Measurements from ENCODE around the gene SETD1A.
A peak's percentile ranks its signal among the peaks of the same experiment; 100 is the strongest.
"Not testable (repeated sequence)": the region's sequence is repeated elsewhere in the genome, so short reads cannot be mapped to it uniquely, and the experiment has no call there.

The SETD1A gene

DNA sequence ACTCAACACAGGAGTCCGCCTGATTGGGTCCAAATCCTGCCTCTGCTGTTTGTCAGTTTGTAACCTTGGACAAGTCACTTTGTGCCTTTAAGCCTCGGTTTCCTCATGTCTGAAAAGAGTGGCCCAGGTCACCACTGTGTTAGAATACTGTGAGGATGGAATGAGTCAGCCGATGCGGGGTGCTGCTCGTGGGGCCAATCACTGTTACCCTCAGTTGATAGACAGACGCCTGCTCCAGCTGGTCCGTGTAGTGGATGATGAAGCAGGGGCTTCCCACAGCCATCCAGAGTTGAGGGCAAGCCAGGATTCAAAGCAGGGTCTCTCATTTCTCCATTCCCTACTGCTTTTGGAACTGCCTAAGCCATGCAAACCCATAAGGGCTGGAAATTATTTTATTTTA lies 28.4 kb upstream of the SETD1A start:
- no peak for DNase-seq (ENCODE audit: low spot score)

DNA sequence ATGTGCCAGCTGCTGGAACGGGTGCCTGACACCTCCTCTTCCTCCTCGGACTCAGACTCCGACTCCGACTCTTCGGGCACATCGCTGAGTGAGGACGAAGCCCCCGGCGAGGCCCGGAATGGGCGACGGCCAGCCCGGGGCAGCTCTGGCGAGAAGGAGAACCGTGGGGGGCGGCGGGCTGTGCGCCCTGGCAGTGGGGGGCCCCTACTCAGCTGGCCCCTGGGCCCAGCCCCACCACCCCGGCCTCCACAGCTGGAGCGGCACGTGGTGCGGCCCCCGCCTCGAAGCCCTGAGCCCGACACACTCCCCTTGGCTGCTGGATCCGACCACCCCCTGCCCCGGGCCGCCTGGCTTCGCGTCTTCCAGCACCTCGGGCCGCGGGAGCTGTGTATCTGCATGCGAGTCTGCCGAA lies 27.4 kb upstream of the SETD1A start:
- no peak for DNase-seq (ENCODE audit: low spot score)

DNA sequence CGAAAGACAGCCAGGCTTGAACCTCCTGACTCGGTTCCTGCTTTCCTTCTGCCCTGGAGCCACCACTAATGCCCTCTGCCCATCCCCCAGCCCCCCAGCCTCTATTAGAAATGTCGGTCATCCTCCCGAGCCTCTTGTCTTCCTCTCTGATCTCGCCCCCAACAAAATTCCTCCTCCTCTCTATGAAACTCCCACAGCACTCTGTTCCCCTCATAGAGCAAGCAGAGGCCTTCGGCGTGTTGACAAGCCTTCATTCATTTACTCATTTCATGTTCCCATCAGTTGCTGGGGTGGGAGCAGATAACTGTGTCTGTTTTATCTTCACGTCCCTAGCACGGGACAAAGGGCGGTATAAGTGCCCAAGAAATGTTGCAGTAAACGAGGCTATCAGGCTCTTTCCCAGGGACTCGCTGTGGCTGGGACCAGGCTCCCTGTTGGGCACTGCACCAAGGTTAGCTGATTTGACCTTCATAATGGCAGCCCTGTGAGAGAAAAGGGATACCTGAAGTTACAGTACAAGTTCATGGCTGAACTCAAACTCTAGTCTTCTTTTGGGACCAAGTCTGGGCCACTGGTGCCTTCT lies 26.4 kb upstream of the SETD1A start:
- DNase-seq (ENCODE audit: low spot score), result no peak

DNA sequence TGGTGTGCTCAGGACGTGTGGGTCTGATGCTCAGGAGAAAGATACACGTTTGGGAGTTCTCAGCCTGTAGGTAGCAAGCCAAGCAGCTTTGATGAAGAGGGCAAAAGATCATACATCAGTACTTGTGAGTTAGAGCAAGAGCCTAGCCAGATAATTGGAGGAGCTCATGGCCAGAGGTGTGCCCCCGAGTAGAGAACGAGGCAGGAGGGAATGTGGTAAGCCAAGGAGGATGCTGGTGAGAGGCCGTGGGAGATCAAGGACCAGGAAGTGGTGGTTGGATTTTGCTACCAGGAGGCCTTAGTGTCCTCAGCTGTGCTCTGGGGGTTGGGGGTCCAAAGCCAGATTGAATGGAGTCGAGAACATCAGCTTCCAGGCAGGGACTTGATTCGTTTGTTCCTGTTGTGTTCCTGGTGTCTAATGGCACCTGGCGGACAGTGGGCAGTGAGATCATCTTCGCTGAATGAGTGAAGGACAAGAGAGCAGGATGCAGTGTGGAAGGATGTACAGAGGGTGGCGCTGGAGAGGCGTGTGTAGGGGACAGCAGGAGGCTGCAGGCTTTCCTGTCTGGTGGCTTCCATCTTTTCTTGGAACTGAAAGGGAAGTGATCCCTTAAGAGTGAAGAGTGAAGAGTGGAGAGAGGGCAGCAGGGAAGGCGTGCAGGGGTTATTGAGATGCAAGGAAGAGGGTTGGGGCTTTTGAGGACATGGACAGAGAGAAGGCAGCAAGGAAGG lies 22.6 kb upstream of the SETD1A start:
- DNase-seq (ENCODE audit: low spot score), result peak; percentile 64

DNA sequence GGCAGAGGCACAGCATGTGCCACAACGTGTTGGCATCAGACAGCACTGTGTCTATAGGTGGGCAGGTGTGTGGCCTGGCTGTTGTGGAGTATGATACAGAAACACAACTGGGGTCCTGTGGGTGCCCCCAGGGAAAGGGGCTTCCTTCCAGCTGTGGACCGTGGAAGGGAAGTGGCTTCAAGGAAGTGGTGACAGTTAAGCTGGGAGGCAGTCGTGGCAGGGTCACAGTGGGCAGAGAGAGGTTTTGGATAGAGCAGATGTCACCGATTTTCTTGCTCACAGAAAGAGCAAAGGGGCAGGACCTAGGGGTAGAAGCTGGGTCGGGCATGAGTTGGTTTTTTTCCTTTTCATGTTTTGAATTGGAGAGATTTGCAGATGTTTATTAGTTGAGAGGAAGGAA lies 19.9 kb upstream of the SETD1A start:
- DNase-seq (ENCODE audit: low spot score), result no peak

DNA sequence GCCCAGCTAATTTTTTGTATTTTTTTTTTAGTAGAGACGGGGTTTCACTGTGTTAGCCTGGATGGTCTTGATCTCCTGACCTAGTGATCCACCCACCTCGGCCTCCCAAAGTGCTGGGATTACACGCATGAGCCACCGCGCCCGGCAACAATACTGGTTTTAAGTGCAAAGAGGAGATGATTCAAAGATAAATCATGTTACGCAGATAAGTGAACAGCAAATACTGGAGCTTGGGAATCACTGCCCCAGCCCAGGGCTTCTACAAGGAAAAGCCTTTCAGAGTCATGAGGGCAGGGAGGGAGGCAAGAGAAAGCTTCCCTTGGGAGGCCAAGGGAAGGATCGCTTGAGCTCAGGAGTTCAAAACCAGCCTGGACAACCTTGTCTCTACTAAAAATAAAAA lies 18.0 kb upstream of the SETD1A start:
- DNase-seq (ENCODE audit: low spot score), result not testable (repeated sequence)

DNA sequence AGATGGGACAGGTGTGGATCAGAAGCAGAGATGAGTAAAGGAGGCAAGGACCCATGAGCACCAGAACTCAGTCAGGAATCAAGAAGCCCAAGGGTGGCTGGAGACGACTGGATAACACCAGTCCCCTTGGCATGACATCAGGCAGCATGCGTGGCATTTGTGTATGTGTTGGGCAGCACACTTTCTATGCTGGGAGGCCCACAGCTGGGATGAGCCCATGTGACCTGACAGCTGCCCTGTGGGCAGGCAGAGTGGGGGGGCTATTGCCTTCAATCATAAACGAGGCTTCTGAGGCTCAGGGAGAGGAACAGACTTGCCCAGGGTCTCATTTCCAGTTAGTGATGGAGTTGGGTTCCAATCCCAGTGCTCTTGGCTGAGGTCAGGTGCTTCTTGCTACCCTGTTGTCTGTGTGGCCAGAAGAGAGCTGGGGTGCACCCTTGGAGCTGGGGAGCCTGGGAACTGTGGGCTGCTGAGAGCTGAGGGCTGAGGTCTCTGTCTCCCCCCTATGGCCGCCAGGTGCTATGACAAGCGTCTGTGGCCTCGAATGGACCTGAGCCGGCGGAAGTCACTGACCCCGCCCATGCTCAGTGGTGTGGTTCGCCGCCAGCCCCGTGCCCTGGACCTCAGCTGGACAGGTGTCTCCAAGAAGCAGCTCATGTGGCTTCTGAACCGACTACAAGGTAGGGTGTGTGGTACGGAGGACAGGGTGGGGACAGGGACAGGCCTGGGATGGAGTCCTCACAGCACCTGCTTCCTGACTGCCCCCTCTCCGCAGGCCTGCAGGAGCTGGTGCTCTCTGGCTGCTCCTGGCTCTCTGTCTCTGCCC lies 15.7 kb upstream of the SETD1A start:
- peak; percentile 89 for DNase-seq (ENCODE audit: low spot score)

DNA sequence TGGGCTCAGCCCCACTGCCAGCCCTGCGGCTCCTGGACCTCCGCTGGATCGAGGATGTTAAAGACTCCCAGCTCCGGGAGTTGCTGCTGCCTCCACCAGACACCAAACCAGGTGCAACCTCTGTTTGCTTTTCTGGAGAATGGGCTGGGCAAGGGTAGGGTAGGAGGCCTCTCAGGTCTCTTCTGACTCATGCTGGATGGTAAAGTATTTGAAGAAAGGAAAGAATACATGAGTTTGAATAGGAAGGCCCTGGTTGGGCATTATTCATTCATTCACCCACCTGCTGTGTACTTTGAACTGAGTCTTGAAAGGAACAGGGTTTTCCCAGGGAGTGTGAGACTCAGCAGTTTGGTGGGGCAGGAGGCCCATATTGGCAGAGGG lies 15.1 kb upstream of the SETD1A start:
- DNase-seq (ENCODE audit: low spot score), result no peak

DNA sequence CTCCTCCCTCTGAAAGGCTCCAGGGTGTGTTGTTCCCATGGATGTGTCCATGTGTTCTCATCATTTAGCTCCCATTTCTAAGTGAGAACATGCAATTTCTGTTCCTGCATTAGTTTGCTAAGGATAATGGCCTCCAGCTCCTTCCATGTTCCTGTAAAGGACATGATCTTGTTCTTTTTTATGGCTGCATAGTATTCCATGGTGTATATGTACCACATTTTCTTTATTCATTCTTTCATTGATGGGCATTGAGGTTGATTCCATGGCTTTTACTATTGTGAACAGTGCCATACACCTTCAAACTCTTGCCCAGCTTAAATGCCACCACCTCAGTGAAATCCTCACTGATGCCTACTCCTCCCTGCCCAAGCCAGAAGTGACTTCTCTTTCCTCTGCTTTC lies 13.2 kb upstream of the SETD1A start:
- no peak for DNase-seq (ENCODE audit: low spot score)

DNA sequence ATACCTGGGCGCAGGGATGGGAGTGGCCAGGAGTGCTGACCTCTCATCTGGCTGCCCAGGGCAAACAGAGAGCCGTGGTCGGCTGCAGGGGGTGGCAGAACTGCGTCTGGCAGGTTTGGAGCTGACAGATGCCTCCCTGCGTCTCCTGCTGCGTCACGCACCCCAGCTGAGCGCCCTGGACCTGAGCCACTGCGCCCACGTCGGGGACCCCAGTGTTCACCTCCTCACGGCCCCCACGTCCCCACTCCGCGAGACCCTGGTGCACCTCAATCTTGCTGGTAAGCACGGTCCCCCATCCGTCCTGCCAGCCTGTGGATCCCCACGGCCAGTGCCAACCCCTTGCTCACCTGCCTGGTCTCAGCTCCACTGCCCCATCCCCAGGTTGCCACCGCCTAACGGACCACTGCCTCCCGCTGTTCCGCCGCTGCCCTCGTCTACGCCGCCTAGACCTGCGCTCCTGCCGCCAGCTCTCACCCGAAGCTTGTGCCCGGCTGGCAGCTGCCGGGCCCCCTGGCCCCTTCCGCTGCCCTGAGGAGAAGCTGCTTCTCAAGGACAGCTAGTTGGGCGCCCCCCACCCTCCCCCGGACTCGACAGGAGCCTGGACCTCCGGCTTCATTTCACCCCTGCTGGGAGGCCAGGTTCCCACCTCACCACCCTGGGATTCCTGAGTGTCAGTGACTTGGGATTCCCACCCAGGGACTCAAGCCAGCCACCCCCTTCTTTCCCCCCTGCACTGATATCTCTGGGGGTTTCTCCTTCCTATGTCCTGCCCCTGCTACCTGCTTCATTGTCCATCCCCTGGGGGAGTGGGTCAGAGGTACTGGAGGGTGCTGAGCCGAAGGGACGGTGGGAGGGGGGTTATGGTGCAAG lies 10.6 kb upstream of the SETD1A start:
- no peak for DNase-seq (ENCODE audit: low spot score)

DNA sequence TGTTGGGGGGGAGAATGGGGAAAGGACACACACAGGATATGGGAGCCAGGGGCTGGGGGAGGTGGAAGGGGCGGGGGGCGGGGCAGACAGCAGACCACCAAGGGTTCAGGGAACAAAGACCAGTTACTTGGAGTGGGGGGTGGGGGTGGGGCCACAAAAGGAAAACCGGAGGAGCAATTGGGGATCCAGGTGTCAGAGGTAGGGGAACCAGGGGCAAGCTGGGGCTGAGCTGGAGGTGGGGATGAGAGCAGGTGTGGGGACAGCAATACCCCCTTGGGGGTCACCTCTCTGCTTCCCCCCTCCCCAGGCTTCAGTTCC lies 10.1 kb upstream of the SETD1A start:
- no peak for DNase-seq (ENCODE audit: low spot score)

DNA sequence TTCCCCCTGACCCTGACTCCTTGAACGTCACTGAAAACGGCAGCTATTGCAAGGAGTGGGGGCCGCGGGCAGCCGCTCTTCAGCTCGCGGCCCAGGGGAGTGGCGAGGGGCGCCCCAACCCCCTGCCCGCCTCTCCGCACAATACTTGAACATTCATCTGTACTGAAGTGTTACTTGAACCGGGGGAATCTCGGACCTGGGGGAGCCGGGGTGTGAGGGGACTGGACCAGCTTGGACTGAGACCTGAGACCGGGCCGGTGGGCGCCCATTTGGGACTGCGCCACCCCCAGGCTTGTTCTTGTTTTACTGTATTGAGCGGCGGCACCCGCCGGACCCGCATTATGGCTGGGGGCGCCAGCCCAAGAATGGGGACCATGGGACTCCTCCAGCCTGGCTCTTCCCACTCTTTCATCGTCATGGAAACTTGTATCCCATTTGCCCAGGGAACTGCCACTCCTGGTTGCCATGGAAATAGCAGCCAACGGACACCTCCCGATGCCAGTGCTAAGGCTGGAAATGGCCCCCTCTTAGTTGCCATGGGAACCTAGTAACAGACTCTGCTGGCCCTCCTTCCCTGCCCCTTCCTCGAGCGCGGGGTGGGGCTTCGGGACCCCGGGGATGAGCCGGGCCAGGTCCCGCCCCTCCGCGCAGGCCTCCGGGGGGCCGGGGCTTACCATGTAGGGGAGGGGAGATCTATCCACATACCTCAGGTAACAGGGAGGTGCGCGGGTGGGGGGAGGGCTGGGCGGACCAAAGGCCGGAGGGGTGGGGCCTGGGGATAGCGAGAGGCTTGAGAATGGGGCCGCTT lies 9.5 kb upstream of the SETD1A start:
- DNase-seq (ENCODE audit: low spot score), result no peak

DNA sequence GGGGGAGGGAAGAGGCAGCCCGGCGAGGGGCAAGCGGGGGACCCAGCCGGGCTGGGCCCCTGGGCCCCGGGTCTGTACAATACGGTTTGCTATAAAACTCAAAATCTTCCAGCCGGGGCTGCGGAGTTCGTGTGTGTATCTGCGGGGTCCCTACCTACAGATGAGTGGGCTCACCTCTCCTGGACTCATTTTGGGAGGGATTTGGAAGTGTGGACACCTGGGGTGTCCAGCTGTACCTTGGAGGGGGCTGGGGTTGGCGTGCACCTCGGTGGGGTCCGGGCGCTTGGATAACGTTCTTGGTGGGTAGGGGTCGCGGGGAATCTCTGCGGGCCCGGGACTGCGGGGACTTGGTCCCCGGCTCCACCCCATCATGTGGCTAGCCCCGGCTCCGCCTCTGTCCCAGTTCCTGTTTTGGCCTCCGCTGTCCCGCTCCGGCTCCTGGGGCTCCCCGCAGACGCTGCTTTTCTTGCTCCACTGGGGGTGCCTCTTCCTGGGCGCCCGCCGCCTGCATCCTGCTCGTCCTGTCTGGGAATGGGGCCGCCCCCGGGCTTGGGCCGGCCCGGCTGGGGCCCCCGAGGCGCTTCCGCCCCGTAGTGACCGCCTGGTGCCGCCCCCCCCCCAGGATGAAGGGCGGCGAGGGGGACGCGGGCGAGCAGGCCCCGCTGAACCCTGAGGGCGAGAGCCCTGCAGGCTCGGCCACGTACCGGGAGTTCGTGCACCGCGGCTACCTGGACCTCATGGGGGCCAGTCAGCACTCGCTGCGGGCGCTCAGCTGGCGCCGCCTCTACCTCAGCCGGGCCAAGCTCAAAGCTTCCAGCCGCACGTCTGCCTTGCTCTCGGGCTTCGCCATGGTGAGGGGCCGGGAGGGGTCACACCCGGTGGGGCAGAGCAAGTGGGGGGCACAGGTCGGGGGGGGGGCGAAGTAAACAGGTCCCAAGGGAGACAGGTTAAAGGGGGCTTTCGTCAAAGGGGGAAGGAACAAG lies 8.6 kb upstream of the SETD1A start, which contains the start of gene ORAI3:
Gene ORAI3 (plus strand): TSS at position 402 of the 983 bp plus-strand sequence. CDS start 222 bp downstream, at position 624.
- DNase-seq (ENCODE audit: low spot score), result no peak

DNA sequence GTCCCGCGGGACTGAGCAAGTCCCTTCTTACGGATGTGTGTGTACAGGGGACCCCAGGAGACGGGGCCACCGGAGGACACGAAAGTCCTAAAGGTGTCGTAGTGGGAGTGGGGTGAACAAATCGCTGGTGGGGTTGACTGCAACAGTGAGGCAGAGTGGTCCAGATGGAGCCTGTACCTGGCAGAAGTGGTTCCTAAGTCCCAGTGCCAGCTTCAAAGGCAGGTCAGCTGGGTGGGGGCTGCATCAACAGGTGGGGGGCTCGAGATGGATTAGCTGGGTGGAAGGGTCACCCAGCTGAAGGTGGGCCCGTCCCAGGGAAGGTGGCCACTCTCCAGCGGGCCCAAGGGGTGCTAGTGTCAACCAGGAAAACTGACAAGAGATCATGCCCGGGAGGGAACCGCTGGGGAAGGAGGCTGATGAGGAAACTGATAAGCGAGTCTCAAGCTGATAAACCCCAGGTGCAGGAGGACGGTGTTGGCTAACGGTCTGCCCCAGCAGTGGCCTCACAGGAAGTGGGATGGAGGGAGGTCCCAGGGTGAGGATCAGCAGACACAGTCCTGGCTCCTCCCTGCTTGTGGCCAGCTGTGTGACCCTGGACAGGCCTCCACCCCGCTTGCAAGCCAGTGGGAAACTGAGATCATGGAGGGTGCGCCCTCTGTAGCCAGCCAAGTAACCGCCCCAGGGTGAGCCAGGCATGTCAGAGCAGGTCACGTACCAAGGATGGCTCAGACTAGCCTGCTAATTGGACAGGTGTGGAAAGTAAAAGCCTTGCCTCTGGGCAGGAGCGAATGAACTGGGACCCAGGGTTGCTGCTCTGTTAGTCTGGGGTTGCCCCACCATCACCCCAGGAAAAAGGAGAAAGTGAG lies 7.7 kb upstream of the SETD1A start:
- no peak for DNase-seq (ENCODE audit: low spot score)

DNA sequence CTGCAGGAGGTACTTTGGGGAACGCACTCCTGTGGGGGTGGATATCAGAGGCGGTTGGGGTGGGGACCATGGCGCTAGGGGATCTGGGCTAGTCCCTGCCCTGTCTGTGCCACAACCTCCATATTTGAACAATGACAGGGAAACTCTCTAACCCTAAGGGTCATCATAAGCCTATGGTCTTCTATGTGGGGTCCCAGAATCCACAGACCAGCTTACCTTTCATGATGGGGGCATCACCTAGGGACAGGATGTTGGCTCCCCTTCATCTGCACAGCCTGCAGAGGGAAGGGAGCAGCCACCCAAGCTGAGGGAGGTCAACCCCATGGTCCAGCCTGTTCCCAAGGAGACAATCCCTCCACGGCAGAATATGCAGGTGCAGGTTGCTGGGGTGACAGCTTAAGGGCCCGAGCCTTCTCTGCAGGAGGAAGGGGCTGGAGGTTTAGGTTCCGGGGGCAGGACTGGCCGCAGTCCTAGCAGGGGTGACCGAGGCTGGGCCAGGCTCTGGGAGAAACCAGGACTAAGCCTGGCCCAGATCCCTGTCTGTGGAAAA lies 7.0 kb upstream of the SETD1A start:
- no peak for DNase-seq (ENCODE audit: low spot score)

DNA sequence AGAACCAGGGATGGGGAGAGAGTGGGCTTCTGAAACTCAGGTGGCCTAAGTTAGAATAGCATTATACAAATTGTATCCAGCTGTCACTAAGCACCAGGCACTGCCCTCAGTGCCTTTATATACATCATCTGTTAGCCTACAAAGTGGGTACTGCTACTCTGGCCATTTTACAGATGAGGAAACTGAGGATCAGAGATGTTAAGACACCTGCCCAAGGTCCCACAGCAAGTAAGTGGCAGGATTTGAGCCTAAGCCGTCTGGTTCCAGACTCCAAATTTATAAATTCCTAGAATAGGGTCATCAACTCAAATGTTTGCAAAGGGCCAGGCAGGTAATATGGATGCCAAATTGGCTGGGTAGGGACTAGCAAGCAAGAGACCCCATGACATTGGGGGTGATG lies 6.4 kb upstream of the SETD1A start:
- no peak for DNase-seq (ENCODE audit: low spot score)

DNA sequence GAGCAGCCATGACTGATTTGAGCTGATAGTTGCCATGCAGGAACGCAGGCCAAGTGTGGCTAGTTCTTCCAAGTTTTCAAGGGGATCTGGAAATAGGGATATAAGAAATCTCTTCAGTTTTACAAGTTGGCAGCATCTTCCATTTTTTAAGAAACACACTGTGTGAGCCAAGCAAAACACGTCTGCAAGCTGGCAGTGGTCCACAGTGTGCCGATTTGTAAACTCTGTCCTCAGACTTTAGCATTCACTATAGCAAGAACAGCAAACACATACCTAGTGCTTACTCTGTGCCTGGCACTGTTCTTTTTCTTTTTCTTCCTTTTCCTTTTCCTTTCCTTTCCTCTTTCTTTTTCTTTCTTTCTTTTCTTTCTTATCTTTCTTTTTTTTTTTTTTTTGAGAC lies 5.8 kb upstream of the SETD1A start:
- no peak for DNase-seq (ENCODE audit: low spot score)

DNA sequence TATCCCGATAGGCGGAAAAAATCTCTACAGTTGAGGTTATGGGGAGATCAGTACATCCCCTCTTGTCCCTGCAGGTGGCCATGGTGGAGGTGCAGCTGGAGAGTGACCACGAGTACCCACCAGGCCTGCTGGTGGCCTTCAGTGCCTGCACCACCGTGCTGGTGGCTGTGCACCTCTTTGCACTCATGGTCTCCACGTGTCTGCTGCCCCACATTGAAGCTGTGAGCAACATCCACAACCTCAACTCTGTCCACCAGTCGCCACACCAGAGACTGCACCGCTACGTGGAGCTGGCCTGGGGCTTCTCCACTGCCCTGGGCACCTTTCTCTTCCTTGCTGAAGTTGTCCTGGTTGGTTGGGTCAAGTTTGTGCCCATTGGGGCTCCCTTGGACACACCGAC lies 4.4 kb upstream of the SETD1A start:
- DNase-seq (ENCODE audit: low spot score), result no peak
